22Rv1 (cell line): ENCODE data around the gene ACVR1B.

Source experiments
- ZFX ChIP-seq: fragments of 450-650 bp; IDR thresholded peaks from 2 replicates; pipeline ENCODE4 v1.6.1; 2017; ENCODE audit warnings: antibody characterized with exemption, borderline replicate concordance
- TF ChIP-seq, protein P1 (sequence below): fragments of 450-650 bp; IDR thresholded peaks from 2 replicates; pipeline ENCODE4 v1.5.1; 2017; ENCODE audit warnings: mild to moderate bottlenecking

DNA sequence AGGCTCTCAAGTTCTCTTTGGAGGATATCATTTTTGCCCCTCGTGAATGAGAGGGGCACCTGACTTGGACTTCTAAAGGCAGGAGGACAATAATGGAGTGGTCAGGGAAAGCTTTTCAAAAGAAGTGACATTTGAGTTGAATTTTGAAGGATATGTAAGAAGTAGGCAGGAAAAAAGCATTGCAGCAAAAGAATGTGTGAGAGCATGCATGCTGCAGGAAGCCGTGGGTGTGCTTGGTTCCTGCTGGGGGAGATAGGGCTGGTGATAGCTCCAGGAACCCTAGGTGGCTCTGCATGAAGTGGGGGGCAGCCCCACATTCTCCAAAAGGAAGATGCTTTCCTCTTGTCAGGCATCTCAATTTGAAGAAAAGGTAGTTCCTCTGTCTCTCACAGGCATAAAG lies 23.1 kb downstream of the ACVR1B start:
- TF ChIP-seq, protein P1, sequence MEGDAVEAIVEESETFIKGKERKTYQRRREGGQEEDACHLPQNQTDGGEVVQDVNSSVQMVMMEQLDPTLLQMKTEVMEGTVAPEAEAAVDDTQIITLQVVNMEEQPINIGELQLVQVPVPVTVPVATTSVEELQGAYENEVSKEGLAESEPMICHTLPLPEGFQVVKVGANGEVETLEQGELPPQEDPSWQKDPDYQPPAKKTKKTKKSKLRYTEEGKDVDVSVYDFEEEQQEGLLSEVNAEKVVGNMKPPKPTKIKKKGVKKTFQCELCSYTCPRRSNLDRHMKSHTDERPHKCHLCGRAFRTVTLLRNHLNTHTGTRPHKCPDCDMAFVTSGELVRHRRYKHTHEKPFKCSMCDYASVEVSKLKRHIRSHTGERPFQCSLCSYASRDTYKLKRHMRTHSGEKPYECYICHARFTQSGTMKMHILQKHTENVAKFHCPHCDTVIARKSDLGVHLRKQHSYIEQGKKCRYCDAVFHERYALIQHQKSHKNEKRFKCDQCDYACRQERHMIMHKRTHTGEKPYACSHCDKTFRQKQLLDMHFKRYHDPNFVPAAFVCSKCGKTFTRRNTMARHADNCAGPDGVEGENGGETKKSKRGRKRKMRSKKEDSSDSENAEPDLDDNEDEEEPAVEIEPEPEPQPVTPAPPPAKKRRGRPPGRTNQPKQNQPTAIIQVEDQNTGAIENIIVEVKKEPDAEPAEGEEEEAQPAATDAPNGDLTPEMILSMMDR, result no peak
- no peak for TF ChIP-seq ZFX
